Measurements from ENCODE around the gene TOMM6. TPM values are rescaled to one million over a fixed set of nuclear protein-coding genes. Genes with fewer than 3 reads are reported as not detected.
"Not testable (repeated sequence)": the region's sequence is repeated elsewhere in the genome, so short reads cannot be mapped to it uniquely, and the experiment has no call there.

The TOMM6 gene
- total RNA-seq, 1 experiment from 2014 or later: 81.3 TPM

GRCh38 chr6:41757271-41757670, 30.2 kb upstream of the TOMM6 start:
- Histone ChIP-seq H3K4me3 (ENCODE audit: insufficient read depth, low read depth, low read length) (no peak overlapping the region), H3K36me3 (replicated peaks; ENCODE audit: control insufficient read depth, insufficient read depth, low read length) (no peaks in the 10 kb centered on the region), H3K27me3 (ENCODE audit: control insufficient read depth, insufficient read depth, low read length) (no peaks in the 10 kb centered on the region; the same call in 1 of the 2 replicates)
- no peak for DNase-seq

DNA sequence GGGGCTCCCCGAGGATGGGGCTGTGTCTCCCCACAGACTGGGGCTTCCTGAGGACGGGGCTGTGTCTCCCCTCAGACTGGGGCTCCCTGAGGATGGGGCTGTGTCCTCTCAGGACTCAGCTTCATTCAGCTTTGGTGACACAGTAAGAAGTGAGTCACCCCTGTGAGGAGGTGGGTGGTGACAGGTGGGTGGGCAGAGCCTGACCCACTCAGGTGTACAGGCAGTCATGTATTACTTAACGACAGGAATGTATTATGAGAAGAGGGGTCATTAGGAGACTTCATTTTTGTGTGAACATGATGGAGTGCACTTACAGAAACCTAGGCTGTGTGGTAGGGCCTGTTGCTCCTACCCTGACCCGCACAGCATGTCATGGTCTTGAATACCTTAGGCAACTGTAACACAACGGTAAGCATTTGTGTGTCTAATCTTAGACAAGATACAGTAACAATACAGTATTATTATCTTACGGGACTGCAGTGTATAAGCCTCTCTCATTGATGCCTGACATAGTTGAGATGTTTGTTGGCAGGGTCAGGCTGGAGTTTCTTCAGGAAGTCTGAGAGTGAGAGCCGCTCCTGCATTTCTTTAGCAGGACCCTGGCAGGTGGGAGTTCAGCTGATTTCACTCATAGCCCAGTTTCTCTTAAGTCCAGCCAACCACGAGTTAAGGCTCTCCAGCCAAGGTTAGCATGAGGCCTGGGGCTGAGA, 29.4 kb upstream of the TOMM6 start:
- DNase-seq: no peak
- H3K36me3 ChIP-seq (replicated peaks; ENCODE audit: control insufficient read depth, insufficient read depth, low read length): no peaks in the 10 kb centered on the region
- H3K27me3 ChIP-seq (ENCODE audit: control insufficient read depth, insufficient read depth, low read length): no peaks in the 10 kb centered on the region; the same call in 1 of the 2 replicates

DNA sequence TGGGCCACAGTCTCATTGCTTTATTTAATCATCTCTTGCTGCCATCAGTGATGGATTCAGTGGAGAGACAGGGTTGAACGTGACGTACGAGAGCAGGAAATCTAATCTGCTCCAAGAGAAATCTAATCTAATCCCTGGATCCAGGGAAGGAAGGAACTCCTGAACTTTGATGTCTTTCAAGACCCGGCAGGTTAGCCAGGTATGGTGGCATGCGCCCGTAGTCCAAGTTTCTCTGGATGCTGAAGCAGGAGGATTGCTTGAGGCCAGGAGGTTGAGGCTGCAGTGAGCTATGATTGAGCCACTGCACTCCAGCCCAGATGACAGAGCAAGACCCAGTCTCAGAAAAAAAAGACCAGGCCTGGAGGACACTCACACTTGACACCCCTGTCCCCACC, 28.9 kb upstream of the TOMM6 start:
- Histone ChIP-seq H3K36me3 (replicated peaks; ENCODE audit: control insufficient read depth, insufficient read depth, low read length) (no peaks in the 10 kb centered on the region), H3K4me3 (ENCODE audit: insufficient read depth, low read depth, low read length) (no peak overlapping the region), H3K27me3 (ENCODE audit: control insufficient read depth, insufficient read depth, low read length) (no peaks in the 10 kb centered on the region; the same call in 1 of the 2 replicates)
- no peak for DNase-seq

More for the DNA sequence above, 29.4 kb upstream of the TOMM6 start:
- H3K4me3 ChIP-seq (ENCODE audit: insufficient read depth, low read depth, low read length): no peak overlapping the region

- H3K4me3 ChIP-seq (ENCODE audit: insufficient read depth, low read depth, low read length): no peak overlapping the region
- no peaks in the 10 kb centered on the region; the same call in 1 of the 2 replicates for H3K27me3 ChIP-seq (ENCODE audit: control insufficient read depth, insufficient read depth, low read length)
- DNase-seq: no peak
- H3K36me3 ChIP-seq (replicated peaks; ENCODE audit: control insufficient read depth, insufficient read depth, low read length): no peaks in the 10 kb centered on the region
These were observed 28.2 kb upstream of the TOMM6 start for GRCh38 chr6:41759106-41759904.

DNA sequence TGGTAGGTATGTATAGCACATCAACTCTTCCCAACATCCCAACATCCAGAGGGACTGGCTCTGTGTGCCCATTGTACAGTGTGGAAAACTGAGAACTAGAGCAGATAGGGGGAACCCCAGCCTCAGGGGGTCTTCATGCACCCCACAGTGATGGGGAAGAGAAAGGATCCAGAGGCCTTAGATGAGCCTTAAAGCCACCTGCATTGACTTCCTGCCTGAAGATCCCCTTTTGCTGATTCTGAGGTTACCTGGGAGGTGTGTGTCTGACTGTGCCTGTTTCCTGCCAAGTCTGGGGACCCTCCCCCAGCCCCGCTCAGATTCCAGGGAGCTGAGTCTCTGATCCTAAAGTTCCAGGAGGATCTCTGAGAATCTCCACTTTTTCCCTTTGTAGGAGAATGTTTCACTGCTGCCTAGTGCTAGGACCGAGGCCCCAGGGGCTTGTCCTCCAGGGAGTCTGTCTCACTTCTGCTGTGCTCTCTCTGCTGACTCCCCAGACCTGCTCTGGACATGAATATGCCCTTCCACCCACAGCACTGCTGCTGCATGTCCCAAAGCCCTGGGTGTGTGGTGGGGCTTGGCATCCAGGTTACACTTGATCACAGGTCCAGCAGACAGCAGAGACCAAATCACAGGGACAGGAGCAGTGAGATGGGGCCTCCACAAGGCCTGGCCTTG, 27.5 kb upstream of the TOMM6 start:
- DNase-seq: no peak

DNA sequence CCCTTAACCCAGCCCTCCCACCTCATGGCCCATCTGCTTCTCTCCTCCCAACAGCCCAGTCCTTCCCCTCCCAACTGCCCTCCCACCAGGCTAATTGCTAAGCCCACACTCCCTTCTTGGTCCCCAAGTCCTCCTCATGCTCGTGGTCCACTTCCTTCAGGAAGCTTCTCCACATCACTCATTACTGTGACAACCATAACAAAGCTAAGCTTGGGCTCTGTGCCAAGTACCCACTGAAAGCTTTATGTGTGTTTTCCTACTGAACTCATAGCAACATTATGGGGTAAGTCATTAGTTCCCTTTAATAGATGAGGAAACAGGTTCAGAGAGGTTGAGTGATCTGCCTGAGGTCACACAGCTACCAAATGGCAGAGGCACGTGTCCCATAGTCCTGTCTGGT, 24.0 kb upstream of the TOMM6 start:
- no peak for DNase-seq
- Histone ChIP-seq H3K36me3 (replicated peaks; ENCODE audit: control insufficient read depth, insufficient read depth, low read length) (no peaks in the 10 kb centered on the region), H3K27me3 (ENCODE audit: control insufficient read depth, insufficient read depth, low read length) (no peaks in the 10 kb centered on the region), H3K4me3 (ENCODE audit: insufficient read depth, low read depth, low read length) (no peak overlapping the region)

More for the DNA sequence above, 27.5 kb upstream of the TOMM6 start:
- Histone ChIP-seq H3K36me3 (replicated peaks; ENCODE audit: control insufficient read depth, insufficient read depth, low read length) (no peaks in the 10 kb centered on the region), H3K27me3 (ENCODE audit: control insufficient read depth, insufficient read depth, low read length) (no peaks in the 10 kb centered on the region; the same call in 1 of the 2 replicates), H3K4me3 (ENCODE audit: insufficient read depth, low read depth, low read length) (no peak overlapping the region)

- H3K27me3 ChIP-seq (ENCODE audit: control insufficient read depth, insufficient read depth, low read length); H3K36me3 ChIP-seq (replicated peaks; ENCODE audit: control insufficient read depth, insufficient read depth, low read length); H3K4me3 ChIP-seq (ENCODE audit: insufficient read depth, low read depth, low read length); DNase-seq: not testable (repeated sequence)
These were observed 21.3 kb upstream of the TOMM6 start for GRCh38 chr6:41766043-41766664.

DNA sequence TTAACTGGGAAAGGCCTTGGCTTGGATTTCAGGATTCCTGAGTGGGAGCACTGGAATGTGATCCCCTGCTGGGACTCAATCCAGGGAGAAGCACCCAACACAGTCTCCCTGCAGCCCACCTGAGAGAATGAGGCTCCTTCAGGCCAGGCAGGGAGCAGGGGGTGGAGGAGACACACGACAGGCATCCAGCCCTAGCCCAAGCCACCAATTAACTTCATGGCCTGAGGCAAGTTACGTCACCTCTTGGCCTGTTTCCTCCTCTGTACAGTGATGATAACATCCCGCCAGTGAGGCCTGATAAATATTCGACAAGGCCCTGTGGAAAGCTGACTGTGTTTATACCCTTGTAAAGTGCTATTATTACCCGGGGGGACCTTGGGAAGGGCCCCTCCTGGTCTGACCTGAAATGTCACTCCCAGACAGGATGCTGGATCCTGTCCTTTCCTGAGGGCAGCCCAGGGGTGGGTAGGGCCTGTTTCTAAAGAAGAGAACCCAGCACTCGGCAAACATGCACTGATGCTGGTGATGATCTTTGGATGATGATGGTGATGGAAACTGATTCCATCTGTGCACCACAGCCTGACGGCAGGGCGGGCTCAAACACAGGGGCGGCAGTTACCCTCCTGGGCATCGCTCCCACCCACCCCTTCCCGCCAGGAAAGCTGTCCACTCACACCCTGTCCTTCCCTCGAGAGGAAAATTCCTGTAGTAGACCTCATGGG, 20.2 kb upstream of the TOMM6 start:
- Histone ChIP-seq H3K4me3 (ENCODE audit: insufficient read depth, low read depth, low read length) (no peak overlapping the region), H3K27me3 (ENCODE audit: control insufficient read depth, insufficient read depth, low read length) (no peaks in the 10 kb centered on the region), H3K36me3 (replicated peaks; ENCODE audit: control insufficient read depth, insufficient read depth, low read length) (no peaks in the 10 kb centered on the region; the same call in 1 of the 2 replicates)
- no peak for DNase-seq

GRCh38 chr6:41768545-41769308, 18.8 kb upstream of the TOMM6 start:
- no peak overlapping the region for H3K4me3 ChIP-seq (ENCODE audit: insufficient read depth, low read depth, low read length)
- H3K36me3 ChIP-seq (replicated peaks; ENCODE audit: control insufficient read depth, insufficient read depth, low read length): no peaks in the 10 kb centered on the region; the same call in none of the 2 replicates
- no peaks in the 10 kb centered on the region for H3K27me3 ChIP-seq (ENCODE audit: control insufficient read depth, insufficient read depth, low read length)
- no peak for DNase-seq

DNA sequence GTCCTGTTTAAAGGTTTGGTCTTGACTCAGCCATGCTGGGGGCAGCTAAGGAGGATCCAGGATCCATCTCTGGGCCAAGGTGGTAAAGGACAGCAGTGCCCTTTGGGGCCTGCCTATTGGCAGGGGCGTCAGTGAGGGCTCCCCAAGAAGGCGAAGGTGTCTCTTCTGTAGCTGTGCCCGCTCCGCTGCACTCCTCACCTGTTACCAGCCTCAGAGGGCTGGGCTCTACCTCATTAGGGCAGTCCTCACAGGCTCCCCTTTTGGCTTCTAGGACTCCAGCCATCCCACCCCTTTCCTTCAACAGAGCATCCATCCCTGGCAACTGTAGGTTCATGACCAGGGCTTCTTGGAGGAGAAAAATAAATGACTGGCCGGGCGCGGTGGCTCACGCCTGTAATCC, 18.1 kb upstream of the TOMM6 start:
- Histone ChIP-seq H3K27me3 (ENCODE audit: control insufficient read depth, insufficient read depth, low read length) (no peaks in the 10 kb centered on the region), H3K36me3 (replicated peaks; ENCODE audit: control insufficient read depth, insufficient read depth, low read length) (peaks cover 1% of the 10 kb centered on the region), H3K4me3 (ENCODE audit: insufficient read depth, low read depth, low read length) (no peak overlapping the region)
- DNase-seq: no peak

DNA sequence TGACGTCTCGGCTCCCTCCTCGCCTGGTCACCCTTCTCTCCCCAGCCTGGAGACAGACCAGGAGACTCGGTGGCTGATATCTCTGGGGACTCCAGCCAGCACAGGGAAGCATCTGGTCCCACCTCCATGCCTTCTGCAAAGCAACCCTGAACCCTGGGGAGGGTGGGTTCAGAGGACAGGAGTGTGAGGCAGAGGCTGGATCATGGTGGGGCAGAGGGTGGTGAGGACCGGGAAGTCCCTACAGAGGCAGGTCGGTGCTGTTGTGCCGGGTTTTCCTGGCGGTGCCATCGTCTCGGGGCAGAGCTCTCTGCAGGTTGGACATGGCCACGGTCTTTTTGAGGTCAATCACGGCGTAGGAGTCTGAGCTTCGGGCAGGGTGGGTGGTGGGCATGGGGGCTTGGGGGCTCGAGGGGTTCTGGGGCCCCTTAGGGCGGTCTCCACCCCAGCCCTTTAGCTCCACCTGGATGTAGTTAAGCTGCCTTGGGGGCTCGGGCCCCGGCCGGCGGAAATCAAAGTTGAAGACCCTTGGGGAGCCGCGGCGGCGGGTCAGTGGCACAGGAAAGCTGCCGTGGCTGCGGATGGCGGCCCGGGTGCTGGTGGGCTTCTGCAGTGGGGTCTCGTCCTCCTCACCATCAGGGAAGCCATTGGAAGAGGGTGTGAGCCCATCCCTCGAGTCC, 17.0 kb upstream of the TOMM6 start:
- peak; percentile 54 for DNase-seq
- no peaks in the 10 kb centered on the region for H3K27me3 ChIP-seq (ENCODE audit: control insufficient read depth, insufficient read depth, low read length)
- peaks cover 7% of the 10 kb centered on the region for H3K36me3 ChIP-seq (replicated peaks; ENCODE audit: control insufficient read depth, insufficient read depth, low read length)
- H3K4me3 ChIP-seq (ENCODE audit: insufficient read depth, low read depth, low read length): no peak overlapping the region

DNA sequence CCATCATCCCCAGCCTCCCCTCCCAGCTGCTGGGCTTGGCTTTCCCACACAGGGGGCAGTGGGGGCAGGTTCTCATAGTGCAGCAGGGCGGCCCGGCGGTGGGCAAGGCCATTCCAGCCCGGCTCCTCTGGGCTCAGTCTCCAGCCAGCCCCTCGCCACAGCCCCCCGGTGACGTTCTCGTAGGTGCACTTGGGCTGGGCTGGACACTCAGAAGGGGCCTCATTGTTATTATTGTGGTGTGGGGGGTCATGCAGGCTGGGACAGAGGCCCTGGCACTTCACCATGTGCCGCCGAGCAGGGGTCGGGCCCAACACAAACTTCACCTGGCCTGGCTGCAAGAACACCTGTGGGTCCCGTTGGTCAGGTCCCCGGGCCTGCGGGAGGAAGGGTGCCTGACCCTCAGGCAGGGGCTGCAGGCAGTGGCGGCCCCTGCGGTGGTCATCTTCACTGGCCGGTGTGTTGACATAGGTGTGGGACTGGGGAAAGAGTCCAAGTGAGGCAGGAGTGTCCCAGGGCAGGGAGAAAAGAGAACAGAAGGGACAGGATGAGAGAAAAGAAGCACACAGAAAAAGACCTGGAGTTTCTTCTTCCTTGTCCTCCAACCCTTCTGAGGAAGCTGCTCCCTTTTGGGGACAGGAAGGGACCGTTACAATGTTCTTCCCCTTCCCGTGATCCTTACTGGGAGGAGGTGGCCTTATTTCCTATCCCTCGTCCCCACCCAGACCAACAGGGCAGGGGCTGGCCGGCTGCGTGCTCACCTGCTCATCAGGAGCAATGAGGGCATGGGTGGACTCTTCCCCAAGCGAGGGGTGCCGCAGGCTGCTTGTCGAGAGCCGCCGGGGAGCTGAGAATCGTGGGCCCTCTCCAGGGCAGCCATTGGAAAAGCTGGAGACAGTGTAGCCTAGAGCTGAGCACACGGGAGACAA, 16.2 kb upstream of the TOMM6 start:
- DNase-seq: peak; percentile 33
- H3K36me3 ChIP-seq (replicated peaks; ENCODE audit: control insufficient read depth, insufficient read depth, low read length): peaks cover 7% of the 10 kb centered on the region
- no peaks in the 10 kb centered on the region for H3K27me3 ChIP-seq (ENCODE audit: control insufficient read depth, insufficient read depth, low read length)
- no peak overlapping the region for H3K4me3 ChIP-seq (ENCODE audit: insufficient read depth, low read depth, low read length)
